GM13976 (cell line): ENCODE data around the gene DNAJC18.
"Not testable (repeated sequence)": the region's sequence is repeated elsewhere in the genome, so short reads cannot be mapped to it uniquely, and the experiment has no call there.

ENCODE experiments used
- DNase-seq: peaks from one replicate; pipeline ENCODE4 v3.0.0; 2012; ENCODE audit warnings: low spot score
- in situ Hi-C: fragments of 300-500 bp; cut with MboI; formaldehyde crosslinking; loops from one replicate; pipeline ENCODE4 v1.12.0; 2022; ENCODE audit warnings: low sequenced_read_pairs, mixed read lengths, inconsistent platforms; ENCODE audit not compliant: unreplicated experiment
- TF ChIP-seq, protein P1 (sequence below): IDR thresholded peaks from 2 replicates; pipeline ENCODE4 v1.5.1; 2012; ENCODE audit warnings: borderline replicate concordance, mild to moderate bottlenecking; ENCODE audit not compliant: insufficient read depth; ENCODE audit errors: extremely low read depth, missing control alignments, control extremely low read depth

Gene DNAJC18

GRCh38 chr5:139410993-139411828, 28.1 kb downstream of the DNAJC18 start:
- in situ Hi-C loops, result loop anchor here (25.0 kb wide), 1 partner anchor 351 kb away; no protein-coding TSS in a partner anchor
- DNase-seq, result no peak
- TF ChIP-seq, protein P1, sequence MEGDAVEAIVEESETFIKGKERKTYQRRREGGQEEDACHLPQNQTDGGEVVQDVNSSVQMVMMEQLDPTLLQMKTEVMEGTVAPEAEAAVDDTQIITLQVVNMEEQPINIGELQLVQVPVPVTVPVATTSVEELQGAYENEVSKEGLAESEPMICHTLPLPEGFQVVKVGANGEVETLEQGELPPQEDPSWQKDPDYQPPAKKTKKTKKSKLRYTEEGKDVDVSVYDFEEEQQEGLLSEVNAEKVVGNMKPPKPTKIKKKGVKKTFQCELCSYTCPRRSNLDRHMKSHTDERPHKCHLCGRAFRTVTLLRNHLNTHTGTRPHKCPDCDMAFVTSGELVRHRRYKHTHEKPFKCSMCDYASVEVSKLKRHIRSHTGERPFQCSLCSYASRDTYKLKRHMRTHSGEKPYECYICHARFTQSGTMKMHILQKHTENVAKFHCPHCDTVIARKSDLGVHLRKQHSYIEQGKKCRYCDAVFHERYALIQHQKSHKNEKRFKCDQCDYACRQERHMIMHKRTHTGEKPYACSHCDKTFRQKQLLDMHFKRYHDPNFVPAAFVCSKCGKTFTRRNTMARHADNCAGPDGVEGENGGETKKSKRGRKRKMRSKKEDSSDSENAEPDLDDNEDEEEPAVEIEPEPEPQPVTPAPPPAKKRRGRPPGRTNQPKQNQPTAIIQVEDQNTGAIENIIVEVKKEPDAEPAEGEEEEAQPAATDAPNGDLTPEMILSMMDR, result no peak

- DNase-seq, result no peak
- TF ChIP-seq, protein P1, result no peak
- in situ Hi-C loops, result loop anchor here (25.0 kb wide), 1 partner anchor 352 kb away; no protein-coding TSS in a partner anchor
These were observed 29.0 kb downstream of the DNAJC18 start for GRCh38 chr5:139410121-139410992.

DNA sequence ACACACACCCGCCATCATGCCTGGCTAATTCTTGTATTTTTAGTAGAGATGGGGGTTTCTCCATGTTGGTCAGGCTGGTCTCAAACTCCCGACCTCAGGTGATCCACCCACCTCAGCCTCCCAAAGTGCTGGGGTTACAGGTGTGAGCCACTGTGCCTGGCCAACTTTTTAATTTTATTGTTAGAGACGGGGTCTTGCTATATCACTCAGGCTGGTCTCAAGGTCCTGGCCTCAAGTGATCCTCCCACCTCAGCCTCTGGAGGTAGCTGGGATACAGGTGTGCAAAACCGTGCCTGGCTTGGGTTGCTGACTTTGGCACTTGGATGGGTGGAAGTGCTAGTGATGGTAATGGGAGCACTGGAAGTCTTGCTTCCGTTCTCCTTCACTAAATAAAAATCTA, 30.2 kb downstream of the DNAJC18 start:
- DNase-seq, result not testable (repeated sequence)
- in situ Hi-C loops, result loop anchor here (25.0 kb wide), 1 partner anchor 353 kb away; no protein-coding TSS in a partner anchor

- TF ChIP-seq, protein P1, result no peak
- in situ Hi-C loops, result loop anchor here (25.0 kb wide), 1 partner anchor 354 kb away; no protein-coding TSS in a partner anchor
- no peak for DNase-seq
These were observed 31.1 kb downstream of the DNAJC18 start for GRCh38 chr5:139408191-139408590.

DNA sequence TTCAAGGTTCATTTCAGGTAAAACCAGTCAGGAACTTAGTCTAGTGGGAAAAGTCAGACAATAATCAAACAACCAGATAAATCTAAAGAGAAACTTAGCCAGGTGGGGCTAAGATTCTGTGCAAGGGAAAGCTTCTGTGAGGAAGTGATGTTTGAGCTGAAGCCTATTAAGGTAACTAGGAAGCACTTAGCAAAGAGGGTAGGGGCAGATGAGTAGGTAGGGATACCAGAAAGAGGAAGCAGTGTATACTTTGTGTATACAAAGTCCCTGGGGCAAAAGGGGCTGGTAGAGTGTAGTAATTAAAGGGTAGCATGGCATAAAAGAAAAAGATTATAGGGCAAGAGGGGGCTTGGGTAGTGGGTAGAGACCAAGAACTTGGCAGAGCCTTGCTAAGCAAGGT, 31.8 kb downstream of the DNAJC18 start:
- TF ChIP-seq, protein P1, result no peak
- in situ Hi-C loops, result loop anchor here (25.0 kb wide), 1 partner anchor 355 kb away; no protein-coding TSS in a partner anchor
- DNase-seq, result peak; percentile 53

GRCh38 chr5:139406963-139407362, 32.4 kb downstream of the DNAJC18 start:
- DNase-seq, result no peak
- in situ Hi-C loops, result loop anchor here (25.0 kb wide), 1 partner anchor 355 kb away; no protein-coding TSS in a partner anchor
- TF ChIP-seq, protein P1, result no peak

DNA sequence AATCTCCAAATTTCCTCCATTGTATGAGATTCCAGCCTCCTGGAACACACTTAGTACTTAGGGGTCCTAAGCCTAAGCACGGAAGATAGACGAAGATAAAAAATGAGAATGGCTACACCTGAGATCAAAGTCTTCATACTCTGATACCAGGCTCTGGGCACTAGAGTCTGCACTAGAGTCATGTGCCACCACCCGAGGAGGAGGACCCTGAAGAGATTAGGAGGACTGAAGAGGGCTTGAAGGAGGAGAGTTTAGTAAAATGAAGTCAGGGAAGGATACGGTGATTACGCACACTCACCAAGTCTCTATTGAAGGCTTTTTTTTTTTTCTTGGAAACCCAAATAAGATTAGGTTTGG, 34.9 kb downstream of the DNAJC18 start:
- in situ Hi-C loops, result loop anchor here (25.0 kb wide), 1 partner anchor 358 kb away; no protein-coding TSS in a partner anchor
- DNase-seq, result no peak
- TF ChIP-seq, protein P1, result no peak
